Activated CD8-positive, alpha-beta memory T cell treated with anti-CD3 and anti-CD28 coated beads, Interleukin-2, amount 50 U/mL, for 1 hour (primary cell): ENCODE measurements around the gene RAB31.

Experiments used
- DNase-seq: peaks from one replicate; pipeline ENCODE4 v3.0.0-alpha.2; 2020; ENCODE audit errors: extremely low read depth

Gene RAB31

DNA sequence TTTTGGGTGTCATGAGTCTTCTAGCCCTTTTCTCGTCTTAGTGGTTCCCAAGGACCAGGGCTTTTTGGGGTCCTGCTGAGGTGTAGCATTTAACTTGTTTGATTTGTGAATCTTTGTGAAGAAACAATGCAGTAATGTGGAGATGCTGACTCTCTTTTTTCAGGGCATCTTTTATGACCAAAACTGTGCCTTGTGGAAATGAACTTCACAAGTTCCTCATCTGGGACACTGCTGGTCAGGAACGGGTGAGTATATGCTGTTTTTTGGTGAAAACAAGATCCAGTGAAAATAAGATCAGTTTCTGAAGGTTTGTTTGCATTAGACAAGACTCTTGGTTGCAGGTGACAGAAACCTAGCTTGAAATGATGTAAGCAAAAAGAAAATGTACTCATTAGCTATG is 83.9 kb downstream of the RAB31 start:
- DNase-seq, result no peak

DNA sequence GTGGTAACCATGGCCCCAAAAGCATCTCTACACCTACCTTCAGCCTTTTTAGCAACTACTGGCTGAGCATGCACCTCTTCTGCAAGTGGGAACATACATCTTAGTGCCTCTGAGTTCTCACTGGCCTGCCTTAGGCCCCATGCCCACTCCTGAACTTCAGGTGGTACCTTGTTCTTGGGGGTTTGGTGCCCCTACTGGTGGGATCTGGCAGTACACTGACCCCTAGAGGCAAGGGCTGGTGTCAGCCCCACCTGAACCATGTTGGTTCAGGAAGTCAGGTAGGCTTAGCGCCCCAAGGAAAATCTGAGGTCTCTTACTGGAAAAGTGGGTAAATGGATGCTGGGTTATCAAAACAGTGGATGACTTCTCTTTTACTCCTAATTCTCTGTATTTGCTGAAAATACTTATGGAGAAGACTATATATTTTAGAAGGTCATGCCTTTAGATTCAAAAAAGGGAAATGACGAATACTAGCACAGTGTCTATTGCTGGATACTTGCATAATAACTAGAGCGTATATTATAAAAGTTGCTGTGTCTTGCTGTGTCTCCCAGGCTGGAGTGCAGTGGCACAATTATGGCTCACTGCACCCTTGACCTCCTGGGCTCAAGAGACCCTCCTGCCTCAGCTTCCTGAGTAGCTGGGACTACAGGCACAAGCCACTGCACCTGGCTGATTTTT is 84.6 kb downstream of the RAB31 start:
- DNase-seq, result no peak

DNA sequence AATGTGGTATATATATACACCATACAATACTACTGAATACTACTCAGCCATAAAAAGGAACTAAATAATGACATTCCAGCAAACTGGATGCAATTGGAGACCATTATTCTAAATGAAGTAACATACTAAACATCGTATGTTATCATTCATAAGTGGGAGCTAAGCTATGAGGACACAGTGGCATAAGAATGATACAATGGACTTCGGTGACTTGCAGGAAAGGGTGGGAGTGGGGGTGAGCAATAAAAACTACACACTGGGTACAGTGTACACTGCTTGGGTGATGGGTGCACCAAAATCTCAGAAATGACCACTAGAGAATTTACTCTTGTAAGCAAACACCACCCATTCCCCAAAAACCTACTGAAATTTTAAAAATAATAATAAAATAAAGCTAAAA is 87.9 kb downstream of the RAB31 start:
- no peak for DNase-seq

DNA sequence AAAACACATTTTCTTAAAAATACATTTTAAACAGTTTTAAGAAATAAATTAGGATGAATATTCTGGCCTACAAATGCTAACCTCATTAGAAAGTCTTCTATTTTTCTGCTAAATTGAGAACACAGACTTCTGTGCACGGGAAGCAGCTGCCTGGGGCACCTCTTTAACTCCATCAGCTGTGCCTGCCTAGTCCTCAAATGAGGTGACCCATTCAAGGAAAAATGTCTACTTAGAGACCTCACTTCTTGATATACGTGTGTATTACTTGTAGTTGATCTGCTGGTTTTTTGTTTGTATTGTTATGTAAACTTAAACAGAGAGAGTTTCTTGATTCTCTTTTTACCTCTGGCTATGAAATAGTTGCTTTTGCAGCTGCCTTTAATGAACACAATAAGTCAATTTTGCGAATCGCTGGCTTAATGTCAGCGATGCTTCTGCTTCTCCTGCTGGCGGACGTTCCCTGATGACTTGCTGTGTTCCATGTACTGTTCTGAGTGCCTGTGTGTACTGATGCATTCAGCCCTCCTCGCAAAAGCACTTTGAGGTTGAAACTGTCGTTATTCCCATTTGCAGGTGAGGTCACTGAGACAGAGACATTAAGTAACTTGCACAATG is 88.9 kb downstream of the RAB31 start:
- no peak for DNase-seq

DNA sequence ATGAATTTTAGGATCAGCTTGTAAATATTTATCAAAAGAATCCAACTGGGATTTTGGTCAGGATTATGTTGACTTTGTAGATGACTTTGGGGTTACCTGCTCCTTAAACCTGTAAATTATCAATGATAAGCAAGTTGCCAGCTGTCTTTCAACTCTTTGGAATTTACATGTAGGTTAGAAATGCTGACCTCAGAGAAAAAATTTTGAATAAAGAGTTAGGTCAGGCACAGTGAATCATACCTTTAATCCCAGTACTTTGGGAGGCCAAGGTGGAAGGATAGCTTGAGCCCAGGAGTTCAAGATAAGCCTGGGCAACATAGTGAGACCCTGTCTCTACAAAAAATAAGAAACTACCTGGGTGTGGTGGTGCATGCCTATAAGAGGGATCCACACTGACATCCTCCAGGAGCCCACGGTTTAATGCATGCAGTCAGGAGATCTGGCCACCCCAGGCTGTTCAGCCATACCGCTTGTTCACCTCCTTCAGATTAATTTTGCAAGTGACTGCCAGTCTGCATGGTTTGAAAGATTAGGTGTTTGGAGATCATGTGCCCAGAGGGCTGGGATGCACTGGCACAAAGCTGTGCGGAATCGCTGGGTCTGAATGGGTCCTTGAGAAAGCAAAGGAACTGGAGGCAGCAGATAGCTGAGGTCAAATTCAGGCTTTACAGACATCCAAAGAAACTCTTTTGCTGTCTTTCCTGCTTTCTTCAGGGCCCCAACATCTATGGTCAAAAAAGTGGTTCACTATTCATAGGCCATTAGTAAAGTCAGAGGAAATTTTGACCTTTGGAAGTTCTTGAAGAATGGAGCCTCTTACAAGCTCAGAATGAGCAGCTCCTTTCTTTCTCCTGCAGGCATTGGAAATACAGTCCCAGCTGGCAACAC is 94.3 kb downstream of the RAB31 start:
- no peak for DNase-seq

- DNase-seq, result no peak
Observed at GRCh38 chr18:9803063-9803697, 95.1 kb downstream of the RAB31 start.

- no peak for DNase-seq
Observed at GRCh38 chr18:9803698-9804516, 95.8 kb downstream of the RAB31 start.

- DNase-seq, result no peak
Observed at GRCh38 chr18:9804517-9805104, 96.5 kb downstream of the RAB31 start.

DNA sequence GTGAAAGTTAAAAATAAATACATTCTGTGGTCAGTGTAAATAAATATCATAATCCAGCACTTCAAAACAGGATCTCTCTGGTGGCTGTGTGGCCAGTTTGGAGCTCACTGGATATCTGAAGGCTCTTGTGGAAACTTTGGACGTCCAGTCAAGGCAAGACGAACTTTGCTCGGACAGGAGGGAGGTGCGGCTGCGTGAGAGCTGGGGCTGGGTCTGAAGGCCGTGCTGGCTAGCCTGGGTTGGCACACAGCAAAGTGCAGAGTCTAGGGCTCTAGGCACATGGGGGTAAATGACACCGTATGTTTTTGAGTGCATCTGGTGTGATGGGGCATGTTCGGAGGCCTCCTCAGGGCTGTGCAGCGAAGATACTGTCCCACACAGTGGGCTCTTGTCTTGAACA is 98.8 kb downstream of the RAB31 start:
- DNase-seq, result no peak

DNA sequence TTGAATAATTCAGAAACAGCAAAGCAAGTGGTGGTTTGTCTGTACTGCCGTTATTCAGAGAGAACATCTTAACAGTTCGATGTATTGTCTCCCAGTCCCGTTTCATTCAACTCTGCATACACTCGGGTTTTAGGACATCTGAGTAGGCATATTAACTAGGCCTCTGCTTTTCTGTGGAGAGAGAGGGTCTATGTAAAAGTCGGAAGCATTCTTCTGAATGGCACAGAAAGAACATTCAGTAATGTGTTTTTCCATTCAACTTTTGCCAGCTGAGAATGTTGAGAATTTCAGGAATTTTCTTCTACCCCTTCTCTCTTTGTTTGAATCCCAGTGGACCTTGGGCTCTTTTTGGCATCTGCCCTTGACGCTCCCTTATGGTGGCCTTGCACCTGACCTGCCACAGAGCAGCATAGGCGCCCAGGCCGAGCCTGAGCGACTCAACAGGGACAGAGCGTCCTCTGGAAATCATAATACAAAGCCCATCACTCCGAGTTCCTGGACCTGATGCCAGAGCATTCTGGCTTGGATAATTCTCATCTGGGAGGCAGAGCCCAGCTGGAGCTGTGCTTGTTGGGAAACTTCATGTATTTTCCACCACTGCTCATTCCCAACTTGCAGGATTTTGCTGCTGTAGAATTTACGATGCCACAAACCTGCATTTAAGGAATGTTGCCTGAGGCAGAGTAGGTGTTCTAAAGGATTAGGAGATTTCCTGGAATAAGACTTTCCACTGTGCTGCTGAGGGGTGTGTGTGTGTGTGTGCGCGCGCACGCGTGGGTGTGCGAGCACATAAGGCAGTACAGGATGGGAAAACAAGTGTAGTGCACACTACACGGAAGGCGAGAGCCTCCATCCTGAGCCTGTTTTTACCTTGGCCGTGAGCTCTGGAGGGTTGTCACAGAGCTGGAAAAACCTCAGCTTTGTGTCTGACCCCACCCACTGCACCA is 100.5 kb downstream of the RAB31 start:
- no peak for DNase-seq

DNA sequence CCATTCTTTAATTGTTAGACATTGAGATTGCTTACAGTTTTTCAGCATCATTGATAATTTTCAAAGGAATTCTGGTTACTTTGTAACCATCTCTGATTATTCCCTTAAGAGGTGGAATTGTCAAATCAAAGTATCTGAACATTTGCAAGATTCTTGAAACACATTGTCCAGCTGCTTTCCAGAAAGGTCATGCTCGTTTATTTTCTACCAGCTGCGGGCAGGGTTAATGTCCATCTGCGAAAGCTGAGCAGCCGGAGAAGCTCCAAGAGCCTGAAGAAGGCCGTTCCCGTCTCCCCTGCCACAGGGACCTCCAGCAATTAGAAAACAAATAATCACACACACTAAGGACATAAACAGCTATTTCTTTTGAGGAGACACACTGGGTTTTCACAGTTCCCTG is 101.6 kb downstream of the RAB31 start:
- no peak for DNase-seq

DNA sequence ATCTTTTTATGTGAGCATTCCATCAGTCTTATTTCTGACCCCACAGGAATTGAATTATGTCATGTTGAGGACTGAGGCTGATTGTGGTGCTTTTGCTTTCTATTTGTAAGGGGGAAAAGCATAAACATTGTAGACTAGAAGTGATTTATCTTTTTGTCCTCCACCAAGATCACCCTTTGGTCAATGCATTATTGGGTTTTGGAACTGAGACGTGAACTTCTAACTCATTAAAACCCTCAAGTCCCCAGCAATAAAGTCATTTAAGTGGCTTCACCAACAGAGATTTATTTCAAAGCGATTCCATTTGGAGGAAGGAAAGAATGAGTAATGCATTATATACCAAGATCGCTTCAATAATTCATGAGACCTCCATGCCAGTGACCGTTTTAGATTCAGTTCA is 102.2 kb downstream of the RAB31 start:
- DNase-seq, result no peak

- DNase-seq, result no peak
Observed at GRCh38 chr18:9810994-9811705, 103.0 kb downstream of the RAB31 start.

DNA sequence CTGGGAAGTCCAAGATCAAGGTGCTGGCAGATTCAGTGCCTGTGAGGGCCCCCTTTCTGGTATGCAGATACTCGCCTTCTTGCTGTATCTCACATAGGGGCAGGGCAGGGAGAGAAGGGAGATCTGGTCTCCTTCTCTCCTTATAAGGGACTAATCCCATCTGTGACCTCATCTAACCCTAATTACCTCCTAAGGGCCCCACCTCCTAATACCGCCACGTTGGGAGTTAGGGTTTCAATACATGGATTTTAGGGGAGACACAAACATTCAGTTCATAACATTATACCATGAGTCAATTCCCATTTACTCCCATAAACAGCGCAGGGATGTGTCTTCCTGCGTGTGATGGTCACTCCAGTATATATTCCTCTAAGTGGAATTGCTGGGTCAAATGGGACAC is 103.9 kb downstream of the RAB31 start:
- DNase-seq, result no peak

- no peak for DNase-seq
Observed at GRCh38 chr18:9814431-9814830, 106.3 kb downstream of the RAB31 start.

GRCh38 chr18:9817286-9817685 is 109.2 kb downstream of the RAB31 start:
- no peak for DNase-seq

GRCh38 chr18:9817725-9818422 is 109.8 kb downstream of the RAB31 start:
- DNase-seq, result no peak

- no peak for DNase-seq
Observed at GRCh38 chr18:9818423-9818734, 110.3 kb downstream of the RAB31 start.

GRCh38 chr18:9820127-9820526 is 112.0 kb downstream of the RAB31 start:
- DNase-seq, result no peak
